Right renal cortex interstitium (tissue), 3 donors: ENCODE measurements around the gene EXOC6. TPM values are rescaled to one million over a fixed set of nuclear protein-coding genes. Genes with fewer than 3 reads are reported as not detected.

Experiments
- DNase-seq, 3 donors: peaks; one replicate each; pipeline ENCODE4 v3.0.0-alpha.2; 2013; ENCODE audit warnings: low read depth in 3 of 3, low spot score in 2 of 3
- polyA plus RNA-seq, 3 donors: library from polyadenylated mRNA; unstranded; fragments of 120-200 nt; gene quantifications; one replicate each; pipeline ENCODE4 v1.2.1, GENCODE V29; 2013; ENCODE audit not compliant: insufficient read length in 3 of 3

The EXOC6 gene
- polyA plus RNA-seq, 3 donors = 18.2 to 21.4 (median 20.7) TPM

DNA sequence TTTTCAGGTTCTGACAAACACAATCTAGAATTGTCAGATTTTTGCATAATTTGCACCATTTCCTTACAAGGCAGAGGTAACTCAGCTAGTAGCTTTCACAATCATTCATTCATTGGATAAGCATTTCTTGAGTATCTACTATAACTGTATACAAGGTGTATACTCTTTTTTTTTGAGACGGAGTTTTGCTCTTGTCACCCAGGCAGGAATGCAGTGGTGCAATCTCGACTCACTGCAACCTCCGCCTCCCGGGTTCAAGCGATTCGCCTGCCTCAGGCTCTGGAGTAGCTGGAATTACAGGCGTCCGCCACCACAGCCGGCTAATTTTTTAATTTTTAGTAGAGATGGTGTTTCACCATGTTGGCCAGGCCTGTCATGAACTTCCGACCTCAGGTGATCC, 16.2 kb upstream of the EXOC6 start:
- DNase-seq = no peak

DNA sequence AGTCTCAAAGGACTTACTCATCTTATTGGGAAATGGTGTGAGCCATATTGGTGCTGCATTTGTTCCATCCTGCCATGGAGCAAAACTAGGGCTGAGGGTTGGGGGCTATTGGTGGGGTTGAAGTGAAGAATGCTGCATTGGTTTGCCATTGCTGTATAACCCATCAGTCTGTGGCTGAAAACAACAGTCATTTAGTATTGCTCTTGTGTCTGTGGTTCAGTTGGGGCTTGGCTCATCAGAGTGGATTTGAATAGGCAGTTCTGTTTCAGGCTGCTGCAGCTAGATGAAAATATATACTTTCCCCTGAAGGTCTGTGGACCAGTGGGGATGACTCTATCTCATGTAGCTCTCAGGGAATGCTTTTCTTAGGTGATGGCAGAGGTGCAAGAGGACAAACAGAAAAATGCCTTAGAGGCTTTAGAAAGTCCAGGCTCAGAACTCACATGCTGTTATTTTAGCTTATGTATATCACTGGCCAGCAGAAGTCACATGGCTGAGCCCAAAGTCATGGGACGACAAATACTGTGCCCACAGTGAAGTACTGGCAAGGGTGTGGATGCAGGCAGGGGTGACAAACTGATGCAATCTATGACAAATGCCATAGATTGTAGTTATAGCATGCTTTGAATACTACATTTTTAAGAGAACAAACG, 15.2 kb upstream of the EXOC6 start:
- no peak for DNase-seq

DNA sequence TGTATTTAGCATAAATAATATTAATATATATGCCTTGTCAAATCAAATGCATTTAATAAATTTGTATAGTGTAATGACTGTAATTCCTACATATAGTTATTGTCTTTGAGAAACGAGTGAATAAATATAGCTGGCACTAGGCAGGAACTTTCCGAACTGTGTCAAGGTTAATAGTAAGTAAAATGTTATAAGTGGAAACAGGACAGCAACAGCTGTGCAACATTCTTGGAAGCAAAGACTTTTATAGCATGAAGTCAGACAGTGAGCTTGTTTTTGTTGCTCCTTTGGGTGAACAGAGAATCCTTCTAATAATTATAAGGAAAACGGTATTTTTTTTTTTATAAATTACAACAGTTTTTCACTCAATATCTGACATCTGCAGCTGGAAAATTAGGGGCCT, 14.0 kb upstream of the EXOC6 start:
- DNase-seq = no peak

DNA sequence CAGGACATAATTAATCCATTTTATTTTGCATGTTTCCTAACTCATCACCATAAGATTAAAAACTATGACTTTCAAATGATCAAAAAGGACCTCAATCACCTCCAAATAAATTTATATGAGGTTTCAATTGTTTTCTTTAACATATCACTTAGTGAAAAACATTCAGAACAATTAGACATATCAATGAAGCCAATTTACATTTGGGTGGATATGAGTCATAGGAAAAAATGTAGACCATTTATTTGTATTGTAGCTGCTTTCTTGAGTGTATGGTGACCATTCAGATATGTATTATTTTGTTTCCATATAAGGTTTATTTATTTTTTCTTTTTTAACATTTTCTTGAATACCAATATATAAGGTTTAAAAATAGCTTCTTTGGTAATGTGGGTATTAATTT, 13.3 kb upstream of the EXOC6 start:
- no peak for DNase-seq

DNA sequence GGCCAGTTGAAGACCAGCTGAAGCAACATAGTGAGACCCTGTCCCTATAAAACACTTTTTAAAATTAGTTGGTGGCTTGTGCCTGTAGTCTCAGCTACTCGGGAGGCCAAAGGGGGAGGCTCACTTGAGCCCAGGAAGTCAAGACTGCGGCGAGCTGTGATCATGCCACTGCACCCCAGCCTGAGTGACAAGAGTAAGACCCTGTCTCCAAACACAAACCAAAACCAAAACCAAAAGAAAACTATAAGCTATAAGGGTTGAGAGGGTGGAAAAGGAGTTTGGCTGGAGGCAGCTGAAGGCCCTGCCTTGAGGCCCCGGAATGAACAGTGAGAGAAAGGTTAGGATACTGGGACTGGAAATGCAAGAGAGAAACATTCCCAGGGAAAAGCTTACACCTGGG, 10.9 kb upstream of the EXOC6 start:
- DNase-seq = no peak

DNA sequence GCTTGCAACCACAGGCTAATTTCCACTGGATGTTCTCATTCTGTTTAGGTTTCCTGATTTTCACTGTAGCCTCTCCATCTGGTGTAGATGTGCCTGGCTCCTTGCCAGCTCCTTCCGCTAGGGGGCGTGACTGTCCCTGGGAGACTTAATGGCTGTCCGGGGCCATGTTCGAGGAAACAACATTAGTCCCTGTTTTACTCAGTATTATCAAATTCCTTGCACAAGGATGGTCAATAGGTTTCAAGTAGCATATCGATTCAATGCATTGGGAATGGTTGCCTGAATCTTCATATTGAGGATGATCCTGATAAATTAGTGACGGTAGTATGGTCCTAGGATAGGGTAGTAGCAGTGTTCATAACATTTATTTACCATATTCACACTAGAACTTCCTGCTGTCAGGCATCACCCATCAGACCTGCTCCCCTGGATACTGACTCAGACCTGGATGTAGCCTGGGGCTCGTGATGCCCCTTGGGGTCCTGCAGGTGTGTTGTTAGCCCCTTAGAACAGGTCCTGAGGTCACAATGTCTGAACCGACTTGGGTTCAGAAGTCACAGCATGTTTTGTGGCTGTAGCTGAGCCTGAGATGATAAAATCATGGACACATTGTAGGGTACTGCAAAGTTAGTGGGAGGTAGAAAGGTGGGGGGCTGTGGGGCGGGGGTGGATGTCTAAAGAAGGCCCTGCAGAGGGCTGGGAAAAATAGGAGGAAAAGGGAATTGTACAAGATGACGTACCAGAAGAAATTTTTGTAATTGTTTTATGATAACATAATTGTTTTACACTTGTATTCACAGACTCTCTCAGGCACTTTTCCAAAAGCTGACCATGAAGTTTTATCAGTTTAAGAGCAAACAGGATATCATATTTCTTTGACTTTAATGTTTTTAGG, 8.9 kb upstream of the EXOC6 start:
- no peak for DNase-seq

GRCh38 chr10:92844746-92845145, 3.6 kb upstream of the EXOC6 start:
- no peak for DNase-seq

GRCh38 chr10:92845921-92846320, 2.4 kb upstream of the EXOC6 start:
- DNase-seq = no peak

GRCh38 chr10:92846344-92846743, 2.0 kb upstream of the EXOC6 start:
- DNase-seq = no peak

GRCh38 chr10:92846854-92847201, 1.5 kb upstream of the EXOC6 start:
- no peak for DNase-seq

GRCh38 chr10:92847202-92847864, 987 bp upstream of the EXOC6 start:
- DNase-seq = no peak

DNA sequence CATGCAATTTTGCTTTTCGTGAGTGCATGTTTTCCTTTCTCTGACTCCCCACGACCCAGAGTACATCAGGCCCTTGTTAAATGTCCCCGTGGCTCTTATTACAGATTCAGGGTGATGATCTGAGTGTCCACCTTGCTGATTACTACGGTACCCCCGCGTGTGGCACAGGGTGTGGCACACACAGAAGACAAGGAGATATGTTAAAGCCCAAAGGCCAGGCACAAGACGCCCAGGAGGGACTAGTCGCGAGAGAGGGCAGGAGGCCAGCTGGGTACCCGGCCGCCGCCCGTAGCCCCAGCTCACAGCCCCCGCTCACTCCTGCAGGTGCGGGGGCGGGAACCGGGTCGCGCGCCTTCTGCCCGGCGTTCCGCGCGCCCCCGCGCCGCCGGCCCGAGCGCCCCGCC, 281 bp upstream of the EXOC6 start:
- no peak for DNase-seq

DNA sequence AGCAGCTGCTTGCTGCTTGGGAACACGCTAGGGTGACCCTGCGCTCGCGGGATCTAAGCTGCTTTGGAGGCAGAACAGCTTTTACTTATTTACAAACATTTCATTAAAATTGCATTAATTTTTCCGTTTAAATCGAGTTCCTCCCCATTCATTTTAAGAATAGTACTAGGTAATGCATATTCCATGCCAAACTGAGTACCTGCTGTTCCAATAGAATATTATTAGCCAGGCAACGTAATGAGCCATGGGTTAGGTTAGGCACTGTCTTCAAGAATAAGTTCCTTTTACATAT, 860 bp downstream of the EXOC6 start:
- DNase-seq = no peak

DNA sequence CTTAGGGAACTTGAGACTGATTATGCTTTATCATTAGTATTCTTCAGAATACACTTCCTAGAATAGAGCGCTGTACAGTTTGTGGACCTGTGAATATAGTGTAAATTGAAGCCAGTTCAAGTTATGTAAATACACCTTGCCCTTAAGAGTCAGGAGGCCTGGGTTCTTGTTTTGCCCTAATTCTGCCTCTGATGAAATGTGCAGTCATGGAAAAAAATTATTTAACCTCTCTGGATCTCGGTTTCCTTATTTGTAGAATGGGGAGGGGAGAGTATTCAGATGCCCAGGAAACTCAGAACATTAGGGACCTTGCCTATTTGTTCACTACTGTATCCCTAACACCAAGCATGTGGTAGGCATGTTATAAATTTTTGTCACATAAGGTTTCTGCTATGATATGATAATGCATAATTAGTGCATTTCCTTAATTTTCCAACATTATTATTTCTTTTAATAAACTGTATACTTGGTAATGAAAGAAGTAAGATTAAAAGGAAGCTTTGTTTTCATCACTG, 1.3 kb downstream of the EXOC6 start:
- DNase-seq = no peak

DNA sequence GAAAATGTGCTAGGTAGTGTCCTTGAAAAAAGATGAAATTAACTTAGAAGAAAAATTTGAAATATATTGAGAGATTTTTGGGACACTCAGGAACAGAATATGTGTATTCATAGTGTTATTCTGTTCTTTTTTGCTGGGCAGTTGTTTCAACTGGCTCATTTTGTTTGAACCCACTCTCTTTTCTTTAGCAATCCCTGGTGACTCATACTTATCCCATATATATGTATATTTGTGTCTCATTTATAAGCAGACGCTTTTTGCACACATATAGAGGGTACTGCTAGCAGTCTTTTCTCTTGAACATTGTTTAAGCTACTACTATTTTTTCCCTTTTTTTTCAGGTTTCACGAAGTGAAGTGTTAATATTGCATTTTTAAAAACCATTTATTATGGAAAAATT, 1.9 kb downstream of the EXOC6 start:
- DNase-seq = no peak

DNA sequence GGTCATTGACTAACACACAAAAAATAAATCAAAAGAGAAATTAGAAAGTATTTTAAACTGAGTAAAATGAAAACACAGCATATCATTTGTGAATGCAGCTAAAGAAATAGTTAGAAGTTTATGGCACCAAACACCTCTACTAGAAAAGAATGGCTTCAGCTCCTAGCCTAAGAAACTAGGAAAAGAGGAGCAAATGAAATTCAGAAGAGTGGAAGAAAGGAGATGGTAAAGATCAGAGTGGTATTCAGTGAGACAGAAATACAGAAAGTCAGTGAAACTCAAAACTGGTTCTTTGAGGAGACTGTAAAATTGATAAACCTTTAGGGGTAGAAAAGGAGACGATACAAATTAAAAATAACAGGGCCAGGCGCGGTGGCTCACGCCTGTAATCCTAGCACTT, 2.7 kb downstream of the EXOC6 start:
- DNase-seq = no peak

DNA sequence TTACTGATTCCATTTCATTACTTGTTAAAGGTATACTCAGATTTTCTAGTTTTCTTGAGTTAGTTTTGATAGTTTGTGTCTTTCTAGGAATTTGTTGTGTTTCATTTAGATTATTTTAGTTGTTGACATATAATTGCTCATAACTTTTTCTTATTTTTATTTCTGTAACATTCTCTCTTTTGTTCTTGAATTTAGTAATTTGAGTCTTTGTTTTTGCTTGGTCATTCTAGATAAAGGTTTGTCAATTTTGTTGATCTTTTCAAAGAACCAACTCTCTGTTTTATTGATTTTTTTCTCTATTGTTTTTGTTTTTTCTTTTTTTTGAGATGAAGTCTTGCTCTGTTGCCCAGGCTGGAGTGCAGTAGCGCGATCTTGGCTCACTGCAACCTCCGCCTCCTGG, 7.2 kb downstream of the EXOC6 start:
- DNase-seq = no peak

DNA sequence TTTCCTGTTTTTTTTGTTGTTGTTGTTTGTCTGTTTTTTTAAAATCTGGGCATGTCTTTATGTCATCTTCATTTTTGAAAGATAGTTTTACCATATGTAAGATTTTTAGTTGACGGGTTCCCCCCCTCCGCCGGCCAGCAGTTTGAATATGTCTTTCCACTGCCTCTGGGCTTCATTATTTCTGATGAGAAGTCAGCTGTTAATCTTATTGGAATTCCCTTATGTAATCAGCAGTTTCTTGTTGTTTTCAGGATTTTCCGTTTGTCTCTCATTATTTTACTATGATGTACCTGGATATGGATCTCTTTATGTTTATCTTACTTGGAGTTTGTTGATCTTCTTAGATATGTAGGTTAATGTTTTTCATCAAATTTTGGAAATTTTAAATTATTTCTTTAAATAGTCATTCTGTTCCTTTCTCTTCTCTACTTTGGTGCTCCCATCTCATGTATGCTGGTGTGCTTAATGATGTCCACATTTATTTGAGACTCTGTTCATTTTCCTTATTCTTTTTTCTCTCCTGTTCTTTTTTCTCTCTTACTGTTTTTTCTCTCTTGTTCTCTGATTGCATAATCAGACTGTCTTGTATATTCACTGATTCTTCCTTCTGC, 9.7 kb downstream of the EXOC6 start:
- no peak for DNase-seq

- no peak for DNase-seq
These were observed 18.9 kb downstream of the EXOC6 start for GRCh38 chr10:92867235-92867634.

DNA sequence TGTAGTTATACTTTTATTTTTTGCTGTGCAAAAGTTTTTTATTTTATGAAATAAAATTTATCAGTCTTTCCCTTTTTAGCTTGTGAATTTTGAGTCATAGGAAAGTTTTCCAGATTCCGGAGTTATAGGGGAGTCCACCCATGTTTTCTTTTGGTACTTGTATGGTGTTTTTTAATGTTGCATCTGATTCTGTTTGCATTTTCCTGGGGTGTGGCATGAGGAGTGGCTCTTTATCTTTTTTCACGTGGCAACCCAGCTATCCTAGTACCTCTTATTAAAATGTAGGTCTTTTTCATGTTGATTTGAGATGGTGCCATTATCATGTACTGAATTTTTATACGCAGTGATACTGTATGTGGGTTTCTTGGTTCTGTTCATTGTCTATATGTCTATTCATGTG, 19.7 kb downstream of the EXOC6 start:
- DNase-seq = no peak

GRCh38 chr10:92868557-92868956, 20.2 kb downstream of the EXOC6 start:
- DNase-seq = no peak
